Subcutaneous adipose tissue (tissue), 4 donors: ENCODE measurements around the gene EPHX1. TPM values are rescaled to one million over a fixed set of nuclear protein-coding genes. Genes with fewer than 3 reads are reported as not detected.

ENCODE experiments used
- total RNA-seq, 4 donors: library from RNA; depleted of rRNA; stranded (reverse); fragments of >200 nt; gene quantifications; one replicate each; pipeline ENCODE4 v1.1.0, GENCODE V29; 2016
- TF ChIP-seq, protein P1 (sequence below): fragments of 450-650 bp; IDR thresholded peaks from one replicate; pipeline ENCODE4 v1.5.1; 2016; ENCODE audit warnings: low read depth, mild to moderate bottlenecking, control low read depth, antibody characterized with exemption, moderate library complexity

EPHX1 gene
- total RNA-seq, 4 donors from 2014 or later = 126 to 193 (median 153) TPM

DNA sequence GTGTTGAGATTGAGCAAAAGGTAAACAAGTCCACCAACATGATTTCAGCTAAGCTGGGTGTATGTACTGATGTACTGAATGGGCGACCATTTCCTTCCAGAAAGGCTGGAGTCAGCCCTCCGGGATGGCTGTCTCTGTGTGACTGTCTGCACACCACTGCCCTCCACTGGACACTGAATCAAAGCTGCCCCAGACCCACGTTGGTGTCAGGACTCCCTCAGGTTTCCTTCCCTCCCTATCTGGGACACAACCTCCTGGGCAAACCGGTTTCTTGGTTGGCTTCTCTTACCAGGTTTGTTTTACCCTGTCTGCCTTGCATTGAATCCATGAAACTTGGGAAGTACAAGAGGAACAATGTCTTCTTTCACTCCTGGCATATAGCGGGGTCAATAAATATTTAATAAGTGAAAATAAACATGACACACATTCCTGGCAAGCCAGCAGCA lies 37.6 kb upstream of the EPHX1 start:
- TF ChIP-seq, protein P1, sequence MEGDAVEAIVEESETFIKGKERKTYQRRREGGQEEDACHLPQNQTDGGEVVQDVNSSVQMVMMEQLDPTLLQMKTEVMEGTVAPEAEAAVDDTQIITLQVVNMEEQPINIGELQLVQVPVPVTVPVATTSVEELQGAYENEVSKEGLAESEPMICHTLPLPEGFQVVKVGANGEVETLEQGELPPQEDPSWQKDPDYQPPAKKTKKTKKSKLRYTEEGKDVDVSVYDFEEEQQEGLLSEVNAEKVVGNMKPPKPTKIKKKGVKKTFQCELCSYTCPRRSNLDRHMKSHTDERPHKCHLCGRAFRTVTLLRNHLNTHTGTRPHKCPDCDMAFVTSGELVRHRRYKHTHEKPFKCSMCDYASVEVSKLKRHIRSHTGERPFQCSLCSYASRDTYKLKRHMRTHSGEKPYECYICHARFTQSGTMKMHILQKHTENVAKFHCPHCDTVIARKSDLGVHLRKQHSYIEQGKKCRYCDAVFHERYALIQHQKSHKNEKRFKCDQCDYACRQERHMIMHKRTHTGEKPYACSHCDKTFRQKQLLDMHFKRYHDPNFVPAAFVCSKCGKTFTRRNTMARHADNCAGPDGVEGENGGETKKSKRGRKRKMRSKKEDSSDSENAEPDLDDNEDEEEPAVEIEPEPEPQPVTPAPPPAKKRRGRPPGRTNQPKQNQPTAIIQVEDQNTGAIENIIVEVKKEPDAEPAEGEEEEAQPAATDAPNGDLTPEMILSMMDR = no peak

DNA sequence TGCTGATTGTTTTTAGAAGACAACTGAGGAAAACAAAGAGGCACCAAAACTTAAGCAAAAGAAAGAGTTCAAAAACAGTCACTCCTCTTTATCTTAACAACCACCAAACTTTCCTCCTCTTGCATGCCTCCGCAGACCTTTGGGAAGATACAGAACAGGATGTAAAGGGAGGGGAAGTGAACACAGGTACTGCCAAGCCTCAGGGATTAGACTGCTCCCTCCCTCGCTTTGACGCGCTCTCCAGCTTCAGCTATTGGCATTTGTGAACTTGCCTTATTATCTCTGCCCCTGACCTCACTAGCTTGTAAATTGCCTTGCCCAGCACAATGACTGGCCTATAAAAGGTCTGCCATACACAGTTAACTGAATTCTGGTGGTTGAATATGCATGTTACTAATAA lies 37.1 kb upstream of the EPHX1 start:
- TF ChIP-seq, protein P1 = no peak

DNA sequence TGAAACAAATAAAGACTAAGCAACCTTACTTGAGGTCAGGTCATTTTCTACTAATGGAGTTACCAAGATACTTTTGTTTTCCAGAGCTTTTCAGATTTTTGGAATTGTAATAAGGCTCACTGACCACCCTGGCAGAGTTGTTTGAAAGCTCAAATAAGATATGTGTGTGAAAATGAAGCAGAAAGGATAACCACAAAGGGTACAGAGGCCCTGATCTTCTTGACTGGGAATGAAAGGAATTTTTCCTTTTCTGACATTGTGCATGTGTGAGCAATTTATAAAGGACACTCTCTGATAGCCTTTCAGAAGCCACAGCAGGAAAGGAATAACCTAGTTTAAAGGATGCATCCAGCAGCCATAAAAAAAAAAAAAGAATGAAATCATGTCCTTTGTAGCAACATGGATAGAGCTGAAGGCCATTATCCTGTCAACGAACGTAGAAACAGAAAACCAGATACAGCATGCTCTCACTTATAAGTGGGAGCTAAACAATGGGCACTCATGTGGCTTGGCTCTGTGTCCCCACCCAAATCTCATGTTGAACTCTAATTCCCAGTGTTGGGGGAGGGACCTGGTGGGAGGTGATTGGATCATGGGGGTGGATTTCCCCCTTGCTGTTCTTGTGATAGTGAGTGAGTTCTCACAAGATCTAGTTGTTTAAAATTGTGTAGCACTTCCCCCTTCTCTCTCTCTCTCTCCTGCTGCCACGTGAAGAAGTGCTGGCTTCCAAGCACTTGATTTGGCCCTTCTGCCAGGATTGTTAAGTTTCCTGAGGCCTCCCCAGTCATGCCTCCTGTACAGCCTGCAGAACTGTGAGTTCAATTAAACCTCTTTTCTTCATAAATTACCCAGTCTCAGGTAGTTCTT lies 35.4 kb upstream of the EPHX1 start:
- TF ChIP-seq, protein P1 = no peak

DNA sequence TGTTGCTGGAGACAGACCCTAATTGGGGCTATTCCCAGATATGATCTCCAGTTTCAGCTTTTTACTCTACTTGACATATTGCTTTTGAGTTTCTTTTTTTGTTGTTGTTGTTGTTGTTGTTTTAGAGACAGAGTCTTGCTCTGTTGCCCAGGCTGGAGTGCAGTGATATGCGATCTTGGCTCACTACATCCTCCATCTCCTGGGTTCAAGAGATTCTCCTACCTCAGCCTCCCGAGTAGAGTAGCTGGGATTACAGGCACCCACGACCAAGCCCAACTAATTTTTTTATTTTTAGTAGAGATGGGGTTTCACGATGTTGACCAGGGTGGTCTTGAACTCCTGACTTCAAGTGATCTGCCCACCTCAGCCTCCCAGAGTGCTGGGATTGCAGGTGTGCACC lies 33.6 kb upstream of the EPHX1 start:
- TF ChIP-seq, protein P1 = no peak

DNA sequence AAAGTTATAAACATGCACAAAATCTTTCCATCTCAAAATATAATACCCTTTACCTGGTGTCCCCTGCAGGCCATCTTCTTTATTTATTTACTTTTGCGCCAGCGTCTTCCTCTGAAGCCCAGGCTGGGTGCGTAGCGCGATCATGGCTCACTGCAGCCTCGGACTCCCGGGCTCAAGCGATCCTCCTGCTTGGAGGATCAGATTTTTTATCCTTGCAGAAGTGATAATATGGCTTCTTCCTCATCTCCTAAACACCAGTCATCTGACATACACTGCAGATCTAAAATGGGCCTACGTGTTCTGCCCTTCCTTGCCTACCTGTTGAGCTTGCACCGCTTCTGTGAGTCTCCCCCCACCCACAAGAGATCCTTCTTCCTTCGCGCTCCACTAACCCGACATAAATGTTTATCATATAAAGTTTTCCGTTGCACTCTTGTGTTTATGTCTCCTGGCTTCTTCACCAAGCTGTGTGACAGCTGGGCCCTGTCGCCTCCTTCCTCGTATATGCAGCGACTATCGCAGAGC lies 32.8 kb upstream of the EPHX1 start:
- TF ChIP-seq, protein P1 = no peak

DNA sequence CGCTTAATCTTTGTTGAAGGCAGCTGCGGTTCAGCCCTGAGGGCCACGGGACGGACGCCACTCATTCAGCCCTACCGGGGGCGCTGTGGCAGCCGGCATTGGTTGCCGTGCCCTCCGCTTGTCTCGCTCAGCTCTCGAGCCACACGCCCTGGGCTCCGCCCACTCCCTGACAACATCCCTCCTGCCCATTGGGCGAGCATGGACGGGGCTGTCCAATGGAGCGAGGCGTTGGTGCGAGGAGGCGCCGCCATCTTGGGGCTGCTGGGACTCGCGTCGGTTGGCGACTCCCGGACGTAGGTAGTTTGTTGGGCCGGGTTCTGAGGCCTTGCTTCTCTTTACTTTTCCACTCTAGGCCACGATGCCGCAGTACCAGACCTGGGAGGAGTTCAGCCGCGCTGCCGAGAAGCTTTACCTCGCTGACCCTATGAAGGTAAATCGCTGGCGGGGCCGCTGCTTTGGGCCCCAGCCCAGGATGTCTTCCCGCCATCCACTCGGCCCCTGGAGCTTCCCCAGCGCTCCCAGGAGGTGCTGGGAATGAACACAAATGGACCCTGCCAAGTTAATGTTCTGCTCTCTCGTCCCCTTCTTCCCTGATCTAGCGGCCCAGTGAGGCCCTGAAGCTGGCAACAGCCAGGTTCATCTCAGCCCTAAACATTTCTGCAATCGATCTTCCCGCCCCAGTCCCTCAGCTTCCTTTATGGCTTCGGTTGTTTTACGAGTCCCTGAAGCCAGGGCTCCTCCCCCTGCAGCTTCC lies 32.2 kb upstream of the EPHX1 start, which contains the start of gene SRP9:
TSS of gene SRP9 (plus strand) at position 244 of the 754 bp plus-strand sequence. CDS start at position 359, 115 bp downstream.
- TF ChIP-seq, protein P1 = no peak

DNA sequence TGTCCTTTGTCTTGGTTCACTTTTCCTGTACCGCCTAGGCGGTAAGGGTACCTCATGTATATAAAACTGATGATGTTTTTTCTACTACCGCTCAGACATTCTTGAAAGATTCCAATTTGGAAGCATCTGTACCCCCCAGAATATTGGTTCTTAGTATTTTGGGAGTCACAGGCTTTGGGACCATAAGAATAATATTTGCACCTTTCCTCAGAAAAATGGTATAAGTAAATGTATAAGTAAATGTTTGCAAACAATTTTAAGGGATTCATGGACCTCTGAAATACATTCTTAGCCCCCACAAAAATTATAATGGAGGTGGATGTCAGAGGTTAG lies 31.6 kb upstream of the EPHX1 start:
- TF ChIP-seq, protein P1 = no peak
